WTC11 (cell line): ENCODE measurements around the gene ZFP69. TPM values are rescaled to one million over a fixed set of nuclear protein-coding genes. Genes with fewer than 3 reads are reported as not detected.

Experiments used
- ATAC-seq: fragments of 200-7000 bp; cut with Tn5 transposase; 2 replicates; pipeline ENCODE4 v1.10.0; 2021; ENCODE audit warnings: mild to moderate bottlenecking, moderate library complexity
- Bru-seq: library from RNA; stranded (reverse); fragments of 400-500 nt; gene quantifications from one replicate; lab custom pipeline; 2021; lab: Mats Ljungman, UMichigan
- CTCF ChIA-PET: fragments of 300-600 bp; sonication (Branson Sonifier 250); formaldehyde crosslinking; loops from one replicate; lab custom pipeline; 2021; ENCODE audit warnings: antibody characterized with exemption; lab: Charles Lee
- POLR2A ChIA-PET: fragments of 350-600 bp; sonication (Branson Sonifier 250); formaldehyde crosslinking; loops from one replicate; lab custom pipeline; 2021; ENCODE audit warnings: antibody characterized with exemption; lab: Charles Lee
- DNase-seq: peaks from one replicate; pipeline ENCODE4 v3.0.0; 2021; ENCODE audit warnings: low spot score
- H3K27ac Mint-ChIP-seq: 2 replicates; pipeline ENCODE4 v1.8.0; 2021; ENCODE audit warnings: mixed read lengths
- H3K27me3 Mint-ChIP-seq: 2 replicates; pipeline ENCODE4 v1.8.0; 2021; ENCODE audit warnings: low read depth, mild to moderate bottlenecking, moderate library complexity, mixed read lengths
- H3K36me3 Mint-ChIP-seq: 2 replicates; pipeline ENCODE4 v1.8.0; 2021; ENCODE audit warnings: mixed read lengths
- H3K4me1 Mint-ChIP-seq: 2 replicates; pipeline ENCODE4 v1.8.0; 2022; ENCODE audit warnings: mixed read lengths
- H3K4me3 Mint-ChIP-seq: 2 replicates; pipeline ENCODE4 v1.8.0; 2021; ENCODE audit warnings: mild to moderate bottlenecking, moderate library complexity, mixed read lengths
- H3K9me3 Mint-ChIP-seq: 2 replicates; pipeline ENCODE4 v1.8.0; 2021; ENCODE audit warnings: mixed read lengths
- CREM ChIP-seq: sonication (generic); formaldehyde crosslinking; IDR thresholded peaks from 2 replicates; pipeline ENCODE4 v1.8.1; 2022; ENCODE audit warnings: mild to moderate bottlenecking, missing genetic modification reagents, moderate library complexity
- EMX1 ChIP-seq: fragments of 250-450 bp; sonication (Bioruptor Pico); IDR thresholded peaks from 2 replicates; pipeline ENCODE4 v1.8.0; 2021; ENCODE audit warnings: mild to moderate bottlenecking
- IRF1 ChIP-seq: sonication (generic); formaldehyde crosslinking; IDR thresholded peaks from 2 replicates; pipeline ENCODE4 v1.8.0; 2023; ENCODE audit warnings: missing genetic modification reagents
- IRF2 ChIP-seq: sonication (generic); formaldehyde crosslinking; IDR thresholded peaks from 2 replicates; pipeline ENCODE4 v1.8.0; 2022; ENCODE audit warnings: low read depth, missing genetic modification reagents, borderline replicate concordance
- MXD4 ChIP-seq: fragments of 250-450 bp; sonication (Bioruptor Pico); IDR thresholded peaks from 2 replicates; pipeline ENCODE4 v1.8.0; 2021; ENCODE audit warnings: mild to moderate bottlenecking, moderate library complexity, borderline replicate concordance
- NFATC4 ChIP-seq: fragments of 250-450 bp; sonication (Bioruptor Pico); IDR thresholded peaks from 2 replicates; pipeline ENCODE4 v1.9.0; 2021; ENCODE audit warnings: mild to moderate bottlenecking
- NFE2L1 ChIP-seq: sonication (generic); formaldehyde crosslinking; IDR thresholded peaks from 2 replicates; pipeline ENCODE4 v1.8.1; 2023; ENCODE audit warnings: missing genetic modification reagents
- NR2C2 ChIP-seq: sonication (generic); formaldehyde crosslinking; IDR thresholded peaks from 2 replicates; pipeline ENCODE4 v1.8.0; 2022; ENCODE audit warnings: mild to moderate bottlenecking, missing genetic modification reagents
- PRRX2 ChIP-seq: fragments of 250-450 bp; sonication (Bioruptor Pico); IDR thresholded peaks from 2 replicates; pipeline ENCODE4 v1.8.0; 2021; ENCODE audit warnings: mild to moderate bottlenecking
- RELA ChIP-seq: sonication (generic); formaldehyde crosslinking; IDR thresholded peaks from 2 replicates; pipeline ENCODE4 v1.8.1; 2022; ENCODE audit warnings: missing genetic modification reagents, mild to moderate bottlenecking, borderline replicate concordance
- ZBTB21 ChIP-seq: sonication (generic); formaldehyde crosslinking; IDR thresholded peaks from 2 replicates; pipeline ENCODE4 v1.8.1; 2023; ENCODE audit warnings: mild to moderate bottlenecking, missing genetic modification reagents, borderline replicate concordance
- ZNF138 ChIP-seq: sonication (generic); formaldehyde crosslinking; conservative IDR thresholded peaks from 2 replicates; pipeline ENCODE4 v1.8.1; 2022; ENCODE audit warnings: mild to moderate bottlenecking, moderate library complexity, missing genetic modification reagents
- ZNF425 ChIP-seq: fragments of 250-450 bp; sonication (Bioruptor Pico); conservative IDR thresholded peaks from 2 replicates; pipeline ENCODE4 v1.9.0; 2021; ENCODE audit warnings: mild to moderate bottlenecking
- ZNF532 ChIP-seq: fragments of 250-450 bp; sonication (Bioruptor Pico); IDR thresholded peaks from 2 replicates; pipeline ENCODE4 v1.9.0; 2021; ENCODE audit warnings: mild to moderate bottlenecking, borderline replicate concordance
- ZNF671 ChIP-seq: fragments of 250-450 bp; sonication (Bioruptor Pico); IDR thresholded peaks from 2 replicates; pipeline ENCODE4 v1.8.0; 2021; ENCODE audit warnings: mild to moderate bottlenecking
- long read RNA-seq, 3 experiments: library from RNA in 1 of 3; library from capped mRNA in 1 of 3; library from polyadenylated mRNA in 1 of 3; unstranded in 2 of 3; stranded (forward) in 1 of 3; transcript quantifications; one replicate each; pipeline ENCODE4 v2.0.0, GENCODE V29; 2021
- total RNA-seq: library from RNA; stranded (reverse); gene quantifications from 3 replicates; pipeline ENCODE4 v1.2.3, GENCODE V29; 2021
- TF ChIP-seq, protein P1 (sequence below): sonication (generic); formaldehyde crosslinking; IDR thresholded peaks from 2 replicates; pipeline ENCODE4 v1.8.0; 2023; ENCODE audit warnings: missing genetic modification reagents, mild to moderate bottlenecking, borderline replicate concordance
- TF ChIP-seq, protein P2 (sequence below): sonication (generic); formaldehyde crosslinking; IDR thresholded peaks from 2 replicates; pipeline ENCODE4 v1.8.1; 2023; ENCODE audit warnings: mild to moderate bottlenecking, missing genetic modification reagents, moderate library complexity
- TF ChIP-seq, protein P3 (sequence below): sonication (generic); formaldehyde crosslinking; IDR thresholded peaks from 2 replicates; pipeline ENCODE4 v1.8.1; 2023; ENCODE audit warnings: mild to moderate bottlenecking, missing genetic modification reagents
- TF ChIP-seq, protein P4 (sequence below): sonication (generic); formaldehyde crosslinking; IDR thresholded peaks from 2 replicates; pipeline ENCODE4 v1.8.1; 2022; ENCODE audit warnings: low read depth, missing genetic modification reagents, borderline replicate concordance

ZFP69 gene
- total RNA-seq (3.2 to 3.9 TPM (median 3.6 TPM) in 3 replicates), Bru-seq, nascent RNA (percentile 58 among the genes with signal in this experiment)
- long read RNA-seq, experiment 1, partial matches to known transcripts, result 4 of 23 reads
- long read RNA-seq, experiment 1, other reads (novel, unspliced or antisense), result 17 of 23 reads
- long read RNA-seq, experiment 2, partial matches to known transcripts, result 0 of 6 reads
- long read RNA-seq, experiment 2, other reads (novel, unspliced or antisense), result 4 of 6 reads
- long read RNA-seq, experiment 3, result 0 reads

DNA sequence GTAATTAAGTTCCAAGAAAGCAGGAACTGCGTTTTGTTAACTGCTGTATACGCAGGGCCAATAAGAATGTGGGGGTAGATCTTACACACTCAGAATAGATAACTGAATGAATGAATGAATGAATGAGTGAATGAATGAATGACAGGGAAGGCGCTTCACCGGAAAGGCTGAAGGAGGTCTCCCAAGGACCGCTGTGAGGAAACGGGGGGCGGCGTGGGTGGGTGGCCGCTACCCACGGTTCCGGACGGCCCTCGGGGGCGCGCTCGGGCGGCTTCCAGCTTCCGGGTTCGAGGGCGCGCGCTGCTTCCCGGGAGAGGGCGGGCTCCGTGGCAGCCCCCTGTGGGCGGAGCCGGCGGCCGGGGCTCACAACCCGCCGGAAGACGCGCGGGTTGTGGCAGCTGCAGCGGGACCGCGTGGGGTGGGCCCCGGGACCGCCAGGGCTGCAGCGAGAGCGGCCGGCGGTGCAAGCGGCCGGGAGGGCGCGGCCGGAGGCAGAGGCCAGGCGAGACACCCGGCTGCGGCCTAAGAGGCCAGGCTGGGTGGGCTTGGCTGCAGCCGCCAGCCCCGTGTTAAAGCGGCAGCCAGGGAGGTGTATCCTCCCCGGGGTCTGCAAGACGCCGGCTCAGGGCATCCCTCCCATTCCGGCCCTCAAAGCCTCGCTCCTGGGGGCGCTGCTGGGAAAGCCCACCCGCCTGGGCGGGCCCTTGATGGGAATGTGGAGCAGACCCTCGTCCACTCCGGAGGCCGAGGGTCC, at the start of gene ZFP69:
ZFP69 (plus strand) TSS at position 367 of the 754 bp plus-strand sequence. CDS start 2,072 bp downstream, outside the sequence.
- Mint-ChIP-seq H3K4me1 (peaks cover 15% of the 10 kb centered on the region), H3K27me3 (peaks cover 30% of the 10 kb centered on the region), H3K4me3 (peak within 1 kb of the TSS; percentile 83), H3K36me3 (peaks cover 5% of the 10 kb centered on the region; the same call in 1 of the 2 replicates), H3K9me3 (peaks cover 24% of the 10 kb centered on the region), H3K27ac (no peak within 1 kb of the TSS)
- ATAC-seq (peak; percentile 90), DNase-seq (peak; percentile 69)
- ChIA-PET CTCF (interaction anchor here (1.0 kb wide), 2 partner anchors 39 to 333 kb away, joined by 3 read pairs; no protein-coding TSS in a partner anchor), POLR2A (interaction anchor here (0.8 kb wide), 1 partner anchor 55 kb away, joined by 4 read pairs; the partner anchor contains the start of gene ZNF684)
- TF ChIP-seq NR2C2 (CRISPR knock-in tag), result no peak
- no peak; the same call in 1 of the 2 replicates for TF ChIP-seq NFE2L1 (CRISPR knock-in tag)
- TF ChIP-seq, protein P1, sequence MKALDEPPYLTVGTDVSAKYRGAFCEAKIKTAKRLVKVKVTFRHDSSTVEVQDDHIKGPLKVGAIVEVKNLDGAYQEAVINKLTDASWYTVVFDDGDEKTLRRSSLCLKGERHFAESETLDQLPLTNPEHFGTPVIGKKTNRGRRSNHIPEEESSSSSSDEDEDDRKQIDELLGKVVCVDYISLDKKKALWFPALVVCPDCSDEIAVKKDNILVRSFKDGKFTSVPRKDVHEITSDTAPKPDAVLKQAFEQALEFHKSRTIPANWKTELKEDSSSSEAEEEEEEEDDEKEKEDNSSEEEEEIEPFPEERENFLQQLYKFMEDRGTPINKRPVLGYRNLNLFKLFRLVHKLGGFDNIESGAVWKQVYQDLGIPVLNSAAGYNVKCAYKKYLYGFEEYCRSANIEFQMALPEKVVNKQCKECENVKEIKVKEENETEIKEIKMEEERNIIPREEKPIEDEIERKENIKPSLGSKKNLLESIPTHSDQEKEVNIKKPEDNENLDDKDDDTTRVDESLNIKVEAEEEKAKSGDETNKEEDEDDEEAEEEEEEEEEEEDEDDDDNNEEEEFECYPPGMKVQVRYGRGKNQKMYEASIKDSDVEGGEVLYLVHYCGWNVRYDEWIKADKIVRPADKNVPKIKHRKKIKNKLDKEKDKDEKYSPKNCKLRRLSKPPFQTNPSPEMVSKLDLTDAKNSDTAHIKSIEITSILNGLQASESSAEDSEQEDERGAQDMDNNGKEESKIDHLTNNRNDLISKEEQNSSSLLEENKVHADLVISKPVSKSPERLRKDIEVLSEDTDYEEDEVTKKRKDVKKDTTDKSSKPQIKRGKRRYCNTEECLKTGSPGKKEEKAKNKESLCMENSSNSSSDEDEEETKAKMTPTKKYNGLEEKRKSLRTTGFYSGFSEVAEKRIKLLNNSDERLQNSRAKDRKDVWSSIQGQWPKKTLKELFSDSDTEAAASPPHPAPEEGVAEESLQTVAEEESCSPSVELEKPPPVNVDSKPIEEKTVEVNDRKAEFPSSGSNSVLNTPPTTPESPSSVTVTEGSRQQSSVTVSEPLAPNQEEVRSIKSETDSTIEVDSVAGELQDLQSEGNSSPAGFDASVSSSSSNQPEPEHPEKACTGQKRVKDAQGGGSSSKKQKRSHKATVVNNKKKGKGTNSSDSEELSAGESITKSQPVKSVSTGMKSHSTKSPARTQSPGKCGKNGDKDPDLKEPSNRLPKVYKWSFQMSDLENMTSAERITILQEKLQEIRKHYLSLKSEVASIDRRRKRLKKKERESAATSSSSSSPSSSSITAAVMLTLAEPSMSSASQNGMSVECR (CRISPR knock-in tag), result peak; percentile 84; the same call in 1 of the 2 replicates
- TF ChIP-seq EMX1, result no peak
- TF ChIP-seq ZBTB21 (CRISPR knock-in tag), result no peak
- TF ChIP-seq, protein P2, sequence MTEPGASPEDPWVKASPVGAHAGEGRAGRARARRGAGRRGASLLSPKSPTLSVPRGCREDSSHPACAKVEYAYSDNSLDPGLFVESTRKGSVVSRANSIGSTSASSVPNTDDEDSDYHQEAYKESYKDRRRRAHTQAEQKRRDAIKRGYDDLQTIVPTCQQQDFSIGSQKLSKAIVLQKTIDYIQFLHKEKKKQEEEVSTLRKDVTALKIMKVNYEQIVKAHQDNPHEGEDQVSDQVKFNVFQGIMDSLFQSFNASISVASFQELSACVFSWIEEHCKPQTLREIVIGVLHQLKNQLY, result no peak
- TF ChIP-seq ZNF671, result no peak
- no peak for TF ChIP-seq ZNF425 (CRISPR knock-in tag)
- TF ChIP-seq PRRX2 (CRISPR knock-in tag), result no peak
- peak; percentile 61; the same call in 1 of the 2 replicates for TF ChIP-seq CREM (CRISPR knock-in tag)
- TF ChIP-seq IRF2 (CRISPR knock-in tag), result no peak
- TF ChIP-seq, protein P3, sequence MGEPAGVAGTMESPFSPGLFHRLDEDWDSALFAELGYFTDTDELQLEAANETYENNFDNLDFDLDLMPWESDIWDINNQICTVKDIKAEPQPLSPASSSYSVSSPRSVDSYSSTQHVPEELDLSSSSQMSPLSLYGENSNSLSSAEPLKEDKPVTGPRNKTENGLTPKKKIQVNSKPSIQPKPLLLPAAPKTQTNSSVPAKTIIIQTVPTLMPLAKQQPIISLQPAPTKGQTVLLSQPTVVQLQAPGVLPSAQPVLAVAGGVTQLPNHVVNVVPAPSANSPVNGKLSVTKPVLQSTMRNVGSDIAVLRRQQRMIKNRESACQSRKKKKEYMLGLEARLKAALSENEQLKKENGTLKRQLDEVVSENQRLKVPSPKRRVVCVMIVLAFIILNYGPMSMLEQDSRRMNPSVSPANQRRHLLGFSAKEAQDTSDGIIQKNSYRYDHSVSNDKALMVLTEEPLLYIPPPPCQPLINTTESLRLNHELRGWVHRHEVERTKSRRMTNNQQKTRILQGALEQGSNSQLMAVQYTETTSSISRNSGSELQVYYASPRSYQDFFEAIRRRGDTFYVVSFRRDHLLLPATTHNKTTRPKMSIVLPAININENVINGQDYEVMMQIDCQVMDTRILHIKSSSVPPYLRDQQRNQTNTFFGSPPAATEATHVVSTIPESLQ (CRISPR knock-in tag), result no peak
- TF ChIP-seq RELA, result no peak
- no peak for TF ChIP-seq NFATC4
- TF ChIP-seq IRF1 (CRISPR knock-in tag), result no peak
- TF ChIP-seq, protein P4, sequence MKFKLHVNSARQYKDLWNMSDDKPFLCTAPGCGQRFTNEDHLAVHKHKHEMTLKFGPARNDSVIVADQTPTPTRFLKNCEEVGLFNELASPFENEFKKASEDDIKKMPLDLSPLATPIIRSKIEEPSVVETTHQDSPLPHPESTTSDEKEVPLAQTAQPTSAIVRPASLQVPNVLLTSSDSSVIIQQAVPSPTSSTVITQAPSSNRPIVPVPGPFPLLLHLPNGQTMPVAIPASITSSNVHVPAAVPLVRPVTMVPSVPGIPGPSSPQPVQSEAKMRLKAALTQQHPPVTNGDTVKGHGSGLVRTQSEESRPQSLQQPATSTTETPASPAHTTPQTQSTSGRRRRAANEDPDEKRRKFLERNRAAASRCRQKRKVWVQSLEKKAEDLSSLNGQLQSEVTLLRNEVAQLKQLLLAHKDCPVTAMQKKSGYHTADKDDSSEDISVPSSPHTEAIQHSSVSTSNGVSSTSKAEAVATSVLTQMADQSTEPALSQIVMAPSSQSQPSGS (CRISPR knock-in tag), result no peak
- TF ChIP-seq MXD4, result no peak
- TF ChIP-seq ZNF532, result no peak
- TF ChIP-seq ZNF138 (CRISPR knock-in tag), result no peak
